HuH-7.5 (cell line): ENCODE data around the gene TMEM201.

Experiments used
- DNase-seq: peaks from one replicate; pipeline ENCODE4 v3.0.0; 2011; ENCODE audit warnings: low spot score

Gene TMEM201

GRCh38 chr1:9600861-9601834, 12.4 kb downstream of the TMEM201 start:
- no peak for DNase-seq

- no peak for DNase-seq
Observed at GRCh38 chr1:9601942-9602793, 13.5 kb downstream of the TMEM201 start.

DNA sequence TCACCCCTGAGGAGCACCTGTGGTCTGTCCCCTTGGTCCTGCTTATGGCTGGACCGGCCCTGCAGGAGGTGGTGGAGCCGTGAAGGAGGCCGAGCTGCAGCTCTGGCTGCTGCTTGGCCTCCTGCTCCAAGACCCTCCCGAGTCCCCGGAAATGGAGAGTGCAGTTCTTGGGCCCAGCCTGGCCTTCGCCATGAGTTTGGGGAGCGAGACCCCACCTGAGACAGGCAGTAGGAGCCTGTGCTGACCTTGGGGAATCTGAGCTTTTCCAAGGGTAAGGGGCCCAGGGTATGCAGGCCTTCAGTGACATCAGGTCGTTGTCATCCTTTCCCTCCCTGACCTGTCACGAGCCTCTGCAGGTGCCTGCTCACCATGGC, 14.1 kb downstream of the TMEM201 start:
- no peak for DNase-seq

- no peak for DNase-seq
Observed at GRCh38 chr1:9603307-9603706, 14.6 kb downstream of the TMEM201 start.

GRCh38 chr1:9603766-9604753, 15.3 kb downstream of the TMEM201 start:
- no peak for DNase-seq

DNA sequence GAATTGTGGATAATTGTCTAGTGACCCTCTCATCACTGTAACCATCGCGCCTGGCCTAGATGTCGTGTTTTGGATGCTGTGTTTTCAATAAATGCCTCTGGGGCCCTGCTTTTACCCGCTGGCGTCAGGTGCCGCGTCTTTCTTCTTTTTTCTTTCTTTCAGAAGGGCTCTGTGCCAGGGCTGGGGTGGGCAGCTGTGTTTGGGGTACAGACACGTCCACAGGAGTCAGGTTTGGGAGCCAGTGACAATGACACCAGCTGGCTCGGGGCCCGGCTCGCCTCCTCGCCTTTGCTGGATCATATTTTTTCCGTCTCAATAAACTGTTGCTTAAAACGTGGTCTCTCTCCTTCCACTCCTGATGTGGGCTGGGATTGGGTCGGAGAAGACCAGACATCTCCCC, 16.1 kb downstream of the TMEM201 start:
- DNase-seq, result no peak

DNA sequence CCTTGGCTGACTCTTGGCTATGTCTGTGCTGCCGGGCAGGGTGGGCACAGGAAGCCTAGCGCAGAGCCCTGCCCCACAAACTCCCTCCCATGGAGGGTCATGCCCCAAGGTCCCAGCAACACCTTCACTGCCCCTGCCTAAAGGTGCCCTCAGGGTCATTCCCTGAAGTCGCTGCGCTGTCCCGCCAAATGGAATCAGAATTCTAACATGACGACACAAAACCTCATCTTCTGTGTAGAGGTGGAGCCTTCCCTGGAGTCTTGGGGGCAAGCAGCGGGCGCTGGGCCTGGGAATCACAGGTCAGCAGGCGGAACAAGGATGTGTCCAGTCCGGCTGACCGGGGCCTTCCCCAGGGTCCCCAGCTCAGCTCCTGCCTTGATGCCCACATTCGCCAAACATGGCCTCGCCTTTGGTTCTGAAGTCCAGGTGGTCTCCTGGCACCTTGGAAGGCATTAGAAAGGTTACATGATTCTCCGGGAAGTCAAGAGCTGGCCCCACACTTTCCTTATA, 17.3 kb downstream of the TMEM201 start:
- DNase-seq, result no peak

- DNase-seq, result no peak
Observed at GRCh38 chr1:9606458-9606857, 17.7 kb downstream of the TMEM201 start.

- DNase-seq, result no peak
Observed at GRCh38 chr1:9606948-9607347, 18.2 kb downstream of the TMEM201 start.

DNA sequence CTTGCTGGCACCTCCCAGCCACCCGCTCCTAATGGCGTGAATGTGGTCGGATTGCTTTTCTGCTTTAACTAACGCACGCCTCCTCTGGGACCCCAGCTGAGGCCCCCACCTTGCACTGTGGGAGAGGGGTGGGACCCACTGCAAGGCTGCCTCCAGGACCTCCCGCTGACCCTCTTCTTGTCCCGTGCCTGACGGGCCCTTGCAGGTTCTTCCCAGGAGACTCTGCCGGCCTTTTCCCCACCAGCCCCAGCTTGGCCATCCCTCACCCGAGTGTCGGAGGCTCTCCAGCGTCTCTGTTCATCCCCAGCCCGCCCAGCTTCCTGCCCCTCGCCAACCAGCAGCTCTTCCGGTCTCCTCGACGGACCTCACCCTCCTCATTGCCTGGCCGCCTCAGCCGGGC, 18.6 kb downstream of the TMEM201 start:
- DNase-seq, result no peak

GRCh38 chr1:9609998-9610397, 21.3 kb downstream of the TMEM201 start:
- no peak for DNase-seq

DNA sequence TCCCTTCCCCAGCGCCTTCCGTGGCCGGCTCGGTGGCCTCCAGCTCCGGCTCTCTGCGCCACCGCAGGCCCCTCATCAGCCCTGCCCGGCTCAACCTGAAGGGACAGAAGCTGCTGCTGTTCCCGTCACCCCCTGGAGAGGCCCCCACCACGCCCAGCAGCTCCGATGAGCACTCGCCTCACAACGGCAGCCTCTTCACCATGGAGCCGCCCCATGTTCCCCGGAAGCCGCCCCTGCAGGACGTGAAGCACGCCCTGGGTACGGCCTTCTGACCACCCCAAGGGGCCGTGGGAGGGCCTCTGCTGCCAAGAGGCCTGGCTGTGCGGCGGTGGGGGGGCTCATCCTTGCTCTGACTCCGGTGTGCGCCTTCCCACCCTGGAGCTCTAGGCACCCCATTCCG, 21.8 kb downstream of the TMEM201 start:
- no peak for DNase-seq

GRCh38 chr1:9611716-9612115, 23.0 kb downstream of the TMEM201 start:
- no peak for DNase-seq

DNA sequence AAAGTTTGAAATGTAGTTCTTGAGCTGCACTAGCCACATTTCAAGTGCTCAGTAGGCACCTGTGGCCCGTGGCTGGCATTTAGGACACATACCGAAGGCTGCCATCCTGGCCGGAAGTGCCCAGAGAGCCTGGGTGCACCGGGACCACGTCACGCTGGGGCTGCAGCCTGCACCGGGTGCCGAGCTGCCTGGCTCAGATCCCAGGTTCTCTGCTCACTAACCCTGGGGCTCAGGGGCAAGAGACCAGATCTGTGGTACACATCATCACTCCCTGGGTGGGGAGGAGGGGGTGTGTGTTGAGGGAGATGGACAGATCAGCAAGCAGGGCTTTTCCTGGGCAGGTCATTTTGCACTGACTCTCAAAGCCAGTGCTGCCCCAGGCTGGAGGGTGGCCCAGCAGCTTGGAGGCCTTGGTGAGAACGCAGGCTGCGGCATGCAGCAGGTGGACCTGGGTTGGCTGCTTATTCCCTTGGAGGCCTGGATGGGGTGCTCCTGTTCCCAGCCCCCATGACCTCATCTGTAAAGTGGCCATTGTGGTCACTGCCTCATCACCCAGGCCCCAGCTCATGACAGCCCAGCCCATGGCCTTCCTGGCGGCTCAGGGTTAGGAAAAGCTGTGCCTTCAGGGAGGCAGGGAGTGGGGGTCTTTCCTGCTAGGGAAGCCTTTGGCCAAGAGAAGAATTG, 23.6 kb downstream of the TMEM201 start:
- no peak for DNase-seq

- no peak for DNase-seq
Observed at GRCh38 chr1:9612871-9613624, 24.3 kb downstream of the TMEM201 start.

- no peak for DNase-seq
Observed at GRCh38 chr1:9613625-9614299, 25.1 kb downstream of the TMEM201 start.

GRCh38 chr1:9615316-9616063, 26.8 kb downstream of the TMEM201 start:
- DNase-seq, result peak; percentile 78

DNA sequence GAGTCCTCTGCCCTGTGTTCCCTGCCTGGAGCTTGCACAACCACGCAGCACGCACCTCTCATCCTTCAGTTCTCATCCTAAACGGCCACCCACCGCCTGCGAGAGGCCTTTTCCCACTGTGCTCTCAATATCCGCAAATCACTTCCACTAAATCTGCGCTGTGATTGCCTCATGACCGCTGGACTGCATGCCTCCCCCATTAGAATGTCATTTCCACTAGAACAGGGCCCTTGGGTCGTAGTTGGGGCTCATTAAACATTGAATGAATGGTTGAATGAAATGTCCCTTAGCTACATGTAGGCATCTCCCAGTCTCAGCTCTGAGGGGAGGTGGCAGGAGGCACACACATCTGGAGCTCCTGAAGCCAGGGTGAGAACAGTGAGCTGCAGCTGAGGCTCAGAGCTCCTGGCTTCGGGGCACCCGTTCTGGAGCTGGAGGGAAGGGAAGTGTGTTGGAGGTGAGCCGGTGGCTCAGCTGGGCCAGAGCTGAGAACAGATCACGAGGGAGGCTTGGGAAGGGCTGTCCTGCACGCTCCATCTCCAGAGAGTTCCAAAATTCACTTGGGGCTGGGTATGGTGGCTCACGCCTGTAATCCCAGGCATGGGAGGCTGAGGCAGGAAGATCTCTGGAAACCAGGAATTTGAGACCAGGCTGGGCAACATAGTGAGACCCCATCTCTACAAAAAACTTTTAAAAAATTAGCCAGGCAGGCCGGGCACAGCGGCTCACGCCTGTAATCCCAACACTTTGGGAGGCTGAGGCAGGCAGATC, 30.4 kb downstream of the TMEM201 start:
- DNase-seq, result no peak
